H1 (cell line): ENCODE data around the gene P2RX1. TPM values are rescaled to one million over a fixed set of nuclear protein-coding genes. Genes with fewer than 3 reads are reported as not detected.

Experiments used
- CTCF ChIA-PET: fragments of 300-600 bp; sonication (Branson Sonifier 250); formaldehyde crosslinking; loops from one replicate; lab custom pipeline; 2021; ENCODE audit not compliant: partially characterized antibody; lab: Charles Lee
- POLR2A ChIA-PET: fragments of 300-600 bp; sonication (Branson Sonifier 250); formaldehyde crosslinking; loops from one replicate; lab custom pipeline; 2021; ENCODE audit warnings: inconsistent platforms; ENCODE audit not compliant: partially characterized antibody; lab: Charles Lee
- DNase-seq, 2 experiments: peaks; one replicate each; pipeline versions ENCODE4 v3.0.0 to v3.0.0-alpha.2; 2010 to 2022; ENCODE audit warnings: low spot score in 2 of 2, low read depth in 1 of 2, mixed read lengths in 1 of 2
- FAIRE-seq: peaks from 2 replicates; lab custom pipeline; 2011; peaks lifted over from hg19 to GRCh38; lab: Jason Lieb, UNC
- H2AFZ ChIP-seq: 2 replicates; pipeline ENCODE4 v1.8.1; 2012; ENCODE audit warnings: low read length, inconsistent platforms
- H2AK5ac ChIP-seq: 2 replicates; pipeline ENCODE4 v1.6.1; 2013; ENCODE audit warnings: low read depth, low read length
- H2BK120ac ChIP-seq: replicated peaks from 2 replicates; pipeline ENCODE3; 2013; ENCODE audit warnings: low read depth, low read length, inconsistent platforms
- H2BK12ac ChIP-seq: 2 replicates; pipeline ENCODE4 v1.6.1; 2013; ENCODE audit warnings: low read depth, low read length
- H2BK15ac ChIP-seq: 2 replicates; pipeline ENCODE4 v1.6.1; 2013; ENCODE audit warnings: low read length
- H2BK20ac ChIP-seq: 2 replicates; pipeline ENCODE4 v1.6.1; 2013; ENCODE audit warnings: low read length
- H2BK5ac ChIP-seq: 2 replicates; pipeline ENCODE4 v1.6.1; 2013; ENCODE audit warnings: low read depth, low read length
- H3K14ac ChIP-seq: 2 replicates; pipeline ENCODE4 v1.6.1; 2013; ENCODE audit warnings: inconsistent platforms; ENCODE audit not compliant: insufficient read length
- H3K18ac ChIP-seq: 2 replicates; pipeline ENCODE4 v1.6.1; 2013; ENCODE audit warnings: low read length; ENCODE audit errors: extremely low read depth
- H3K23ac ChIP-seq: 2 replicates; pipeline ENCODE4 v1.6.1; 2013; ENCODE audit warnings: inconsistent platforms; ENCODE audit not compliant: insufficient read length
- H3K23me2 ChIP-seq: 2 replicates; pipeline ENCODE4 v1.6.1; 2013; ENCODE audit warnings: low read depth, low read length
- H3K27ac ChIP-seq: 2 replicates; pipeline ENCODE4 v1.6.1; 2011; ENCODE audit warnings: low read depth, low read length, inconsistent platforms
- H3K27me3 ChIP-seq, 4 experiments: replicated peaks in 1 of 4; 1 replicate in 1 of 4; 2 replicates in 3 of 4; pipeline versions ENCODE4 v1.6.1 to v1.8.1; 2011 to 2013; ENCODE audit warnings: low read length in 3 of 4, mild to moderate bottlenecking in 3 of 4, inconsistent platforms in 2 of 4, mixed read lengths in 2 of 4, moderate library complexity in 1 of 4; ENCODE audit not compliant: control insufficient read depth in 3 of 4, insufficient read depth in 3 of 4; ENCODE audit errors: extremely low read depth in 1 of 4
- H3K36me3 ChIP-seq, 4 experiments: 2 replicates each; pipeline versions ENCODE4 v1.6.1 to v1.8.1; 2011 to 2013; ENCODE audit warnings: mild to moderate bottlenecking in 4 of 4, low read length in 3 of 4, moderate library complexity in 2 of 4, control low read depth in 1 of 4, inconsistent platforms in 1 of 4; ENCODE audit not compliant: insufficient read depth in 4 of 4, control insufficient read depth in 2 of 4
- H3K4ac ChIP-seq: replicated peaks from 2 replicates; pipeline ENCODE3; 2013; ENCODE audit warnings: low read length, low read depth, mixed read lengths, inconsistent platforms; ENCODE audit not compliant: insufficient read length
- H3K4me1 ChIP-seq, 4 experiments: replicated peaks in 1 of 4; 1 replicate in 1 of 4; 2 replicates in 3 of 4; pipeline versions ENCODE4 v1.6.1 to v1.8.1; 2011 to 2013; ENCODE audit warnings: low read length in 3 of 4, inconsistent platforms in 2 of 4, mixed read lengths in 1 of 4; ENCODE audit not compliant: insufficient read depth in 4 of 4, control insufficient read depth in 3 of 4
- H3K4me2 ChIP-seq, 2 experiments: 2 replicates each; pipeline versions ENCODE4 v1.6.1 to v1.8.1; 2011 to 2013; ENCODE audit warnings: low read depth in 2 of 2, low read length in 2 of 2, control low read depth in 1 of 2, inconsistent platforms in 1 of 2, mild to moderate bottlenecking in 1 of 2; ENCODE audit not compliant: insufficient read depth in 1 of 2
- H3K4me3 ChIP-seq, 4 experiments: fragments of 200-600, 300-600 bp in 1 of 4; sonication (generic), shearing (Covaris generic), sonication (Bioruptor Twin) in 1 of 4; 2 replicates each; pipeline versions ENCODE4 v1.5.1 to v1.8.1; 2011 to 2016; ENCODE audit warnings: low read length in 4 of 4, low read depth in 3 of 4, control low read depth in 2 of 4, inconsistent platforms in 2 of 4, mild to moderate bottlenecking in 2 of 4, mixed read lengths in 1 of 4, moderate library complexity in 1 of 4; ENCODE audit not compliant: insufficient read depth in 2 of 4; ENCODE audit errors: extremely low read depth in 1 of 4
- H3K56ac ChIP-seq: replicated peaks from 2 replicates; pipeline ENCODE3; 2013; ENCODE audit warnings: low read depth, mild to moderate bottlenecking, mixed read lengths, low read length, inconsistent platforms; ENCODE audit not compliant: insufficient read length
- H3K79me1 ChIP-seq: 2 replicates; pipeline ENCODE4 v1.6.1; 2013; ENCODE audit warnings: low read depth, low read length, control low read depth
- H3K79me2 ChIP-seq, 2 experiments: 2 replicates each; pipeline versions ENCODE4 v1.6.1 to v1.8.1; 2012 to 2013; ENCODE audit warnings: low read length in 2 of 2, mild to moderate bottlenecking in 2 of 2, inconsistent platforms in 1 of 2; ENCODE audit not compliant: insufficient read depth in 2 of 2, control insufficient read depth in 1 of 2
- H3K9ac ChIP-seq, 4 experiments: replicated peaks in 1 of 4; 1 replicate in 1 of 4; 2 replicates in 3 of 4; pipeline versions ENCODE4 v1.6.1 to v1.8.1; 2011 to 2013; ENCODE audit warnings: low read depth in 3 of 4, low read length in 3 of 4, control low read depth in 2 of 4, mild to moderate bottlenecking in 2 of 4, moderate library complexity in 2 of 4, inconsistent platforms in 1 of 4; ENCODE audit errors: extremely low read depth in 1 of 4
- H3K9me3 ChIP-seq, 2 experiments: 2 replicates each; pipeline versions ENCODE4 v1.6.1 to v1.8.1; 2012 to 2013; ENCODE audit warnings: mild to moderate bottlenecking in 2 of 2, moderate library complexity in 2 of 2, control low read depth in 1 of 2, inconsistent platforms in 1 of 2, low read depth in 1 of 2, low read length in 1 of 2, mixed read lengths in 1 of 2; ENCODE audit not compliant: insufficient read depth in 2 of 2
- H4K20me1 ChIP-seq, 2 experiments: replicated peaks in 1 of 2; 2 replicates each; pipeline versions ENCODE3 to v1.8.1; 2011 to 2013; ENCODE audit warnings: inconsistent platforms in 2 of 2, low read length in 2 of 2, mild to moderate bottlenecking in 1 of 2; ENCODE audit not compliant: insufficient read depth in 2 of 2, control insufficient read depth in 1 of 2
- H4K5ac ChIP-seq: 2 replicates; pipeline ENCODE4 v1.6.1; 2013; ENCODE audit warnings: low read length, low read depth, mixed read lengths, inconsistent platforms; ENCODE audit not compliant: insufficient read length
- H4K8ac ChIP-seq: 2 replicates; pipeline ENCODE4 v1.8.0; 2013; ENCODE audit warnings: mild to moderate bottlenecking, moderate library complexity, low read length, inconsistent platforms; ENCODE audit not compliant: insufficient read depth; ENCODE audit errors: extremely low read depth
- H4K91ac ChIP-seq: replicated peaks from 2 replicates; pipeline ENCODE3; 2013; ENCODE audit warnings: low read length, mixed read lengths, inconsistent platforms; ENCODE audit not compliant: insufficient read length
- CBX5 ChIP-seq: fragments of 300-800, 300-1000 bp; sonication (generic); IDR thresholded peaks from 2 replicates; pipeline ENCODE4 v1.7.1; 2016; ENCODE audit warnings: antibody characterized with exemption, low read length, low read depth
- KDM1A ChIP-seq: fragments of 200-600, 300-600 bp; sonication (generic); IDR thresholded peaks from 2 replicates; pipeline ENCODE4 v1.7.1; 2016; ENCODE audit warnings: mild to moderate bottlenecking, low read length, borderline replicate concordance
- POU5F1 ChIP-seq: IDR thresholded peaks from 2 replicates; pipeline ENCODE4 v1.6.1; 2011; ENCODE audit warnings: low read depth, mild to moderate bottlenecking, low read length, moderate library complexity
- RAD21 ChIP-seq, 2 experiments: IDR thresholded peaks in 1 of 2; conservative IDR thresholded peaks in 1 of 2; 2 replicates each; pipeline ENCODE4 v1.6.1; 2011; ENCODE audit warnings: low read depth in 2 of 2, low read length in 2 of 2, improper control_type of control experiment in 1 of 2, inconsistent platforms in 1 of 2, mild to moderate bottlenecking in 1 of 2, moderate library complexity in 1 of 2
- RXRA ChIP-seq: IDR thresholded peaks from 2 replicates; pipeline ENCODE4 v1.6.1; 2011; ENCODE audit warnings: low read depth, mild to moderate bottlenecking, low read length, moderate library complexity; ENCODE audit not compliant: insufficient read depth
- SIRT6 ChIP-seq: IDR thresholded peaks from one replicate; pipeline ENCODE4 v1.7.1; 2012; ENCODE audit warnings: low read length, inconsistent platforms
- SP1 ChIP-seq: IDR thresholded peaks from 2 replicates; pipeline ENCODE4 v1.6.1; 2011; ENCODE audit warnings: low read depth, low read length
- SRF ChIP-seq: IDR thresholded peaks from 2 replicates; pipeline ENCODE4 v1.6.1; 2011; ENCODE audit warnings: mild to moderate bottlenecking, low read depth, low read length, moderate library complexity
- SUZ12 ChIP-seq: fragments of 200-600 bp; sonication (generic); IDR thresholded peaks from 2 replicates; pipeline ENCODE4 v1.6.1; 2012; ENCODE audit warnings: mild to moderate bottlenecking, inconsistent platforms, low read length, moderate library complexity, mixed read lengths
- ZNF274 ChIP-seq: IDR thresholded peaks from 2 replicates; pipeline ENCODE4 v1.7.0; 2012; ENCODE audit warnings: low read length, borderline replicate concordance; ENCODE audit errors: extremely low read depth
- polyA plus RNA-seq, 7 experiments: library from polyadenylated mRNA; depleted of rRNA in 3 of 7; stranded (reverse) in 5 of 7; unstranded in 2 of 7; fragments of >200 nt in 5 of 7; fragments of 200-250 nt in 2 of 7; gene quantifications; 1 replicate in 5 of 7; 2 replicates in 1 of 7; 4 replicates in 1 of 7; pipeline versions ENCODE4 v1.2.1 to v1.2.3, GENCODE V29; 2011 to 2013; ENCODE audit warnings: missing spikeins in 2 of 7, mixed read lengths in 2 of 7
- total RNA-seq: library from RNA; stranded (reverse); fragmentation: NEBNext Ultra II Directional; extraction: Animal tissue kit (Norgen Biotek cat#: 25700); gene quantifications from 2 replicates; pipeline ENCODE4 v1.2.1, GENCODE V29; 2021
- TF ChIP-seq, protein P1 (sequence below), 3 experiments: IDR thresholded peaks; 1 replicate in 2 of 3; 2 replicates in 1 of 3; pipeline versions ENCODE4 v1.5.1 to v1.6.1; 2011; ENCODE audit warnings: low read length in 3 of 3, mild to moderate bottlenecking in 3 of 3, inconsistent platforms in 2 of 3, low read depth in 1 of 3, moderate library complexity in 1 of 3; ENCODE audit not compliant: insufficient read depth in 1 of 3; ENCODE audit errors: control extremely low read depth in 1 of 3
- TF ChIP-seq, protein P2 (sequence below): IDR thresholded peaks from 2 replicates; pipeline ENCODE4 v1.6.1; 2011; ENCODE audit warnings: low read depth, mild to moderate bottlenecking, low read length; ENCODE audit not compliant: insufficient read depth

P2RX1 gene
- total and polyA plus RNA-seq, 2 of the 8 experiments (the other 6 are each of a cell fraction or from before 2014, with no cell fraction given): 0.45 to 1.1 TPM

DNA sequence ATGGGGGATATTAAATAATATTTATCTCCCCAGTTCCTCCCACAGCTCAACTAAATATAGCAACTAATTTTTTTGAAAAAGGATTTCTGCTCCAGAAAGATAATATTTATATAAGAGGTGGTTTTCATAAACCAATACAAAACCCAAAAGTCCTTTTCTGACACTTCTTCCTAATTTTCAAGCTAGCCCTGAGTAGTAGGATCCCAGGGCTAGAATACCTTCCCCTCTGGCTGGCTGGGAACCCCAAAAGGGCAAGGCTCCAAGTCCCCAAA, 46.6 kb upstream of the P2RX1 start:
- peaks cover 6% of the 10 kb centered on the region; the same call in 1 of the 2 replicates for H3K23me2 ChIP-seq
- H2BK15ac ChIP-seq: no peak overlapping the region; the same call in 1 of the 2 replicates
- no peak overlapping the region for H2AK5ac ChIP-seq
- ChIA-PET CTCF (interaction anchor here (0.6 to 1.8 kb wide), 6 partner anchors 15 to 74 kb away, joined by 3 to 7 read pairs (median 3); no protein-coding TSS in a partner anchor), POLR2A (interaction anchor here (0.6 kb wide), 1 partner anchor 157 kb away, joined by 3 read pairs; no protein-coding TSS in a partner anchor)
- no peak overlapping the region for H2BK5ac ChIP-seq
- no peak overlapping the region for H2BK120ac ChIP-seq
- FAIRE-seq (no peak), DNase-seq (no peak)
- peak overlapping the region; percentile 58 to 80; a peak in 3 of 4 replicates for H3K4me2 ChIP-seq
- H4K5ac ChIP-seq: no peak overlapping the region
- no peak overlapping the region for H3K4ac ChIP-seq
- peaks cover 0 to 8% of the 10 kb centered on the region in 2 experiments for H4K20me1 ChIP-seq
- no peak overlapping the region for H3K14ac ChIP-seq
- H4K91ac ChIP-seq: no peak overlapping the region
- no peak overlapping the region for H3K18ac ChIP-seq
- H3K4me1 ChIP-seq: peaks cover 3 to 30% (median 16%) of the 10 kb centered on the region in 4 experiments
- peak overlapping the region in 2 of 4 experiments; percentile 56 to 80; a peak in 1 of 8 replicates for H3K4me3 ChIP-seq
- no peak overlapping the region for H3K27ac ChIP-seq
- H3K27me3 ChIP-seq: peaks cover 2 to 27% (median 15%) of the 10 kb centered on the region in 4 experiments; a peak in 6 of 7 replicates
- no peak overlapping the region for H2BK20ac ChIP-seq
- no peak overlapping the region for H4K8ac ChIP-seq
- no peak overlapping the region for H2AFZ ChIP-seq
- TF ChIP-seq ZNF274: no peak
- TF ChIP-seq SRF: no peak
- no peak for TF ChIP-seq RXRA
- TF ChIP-seq, protein P1, sequence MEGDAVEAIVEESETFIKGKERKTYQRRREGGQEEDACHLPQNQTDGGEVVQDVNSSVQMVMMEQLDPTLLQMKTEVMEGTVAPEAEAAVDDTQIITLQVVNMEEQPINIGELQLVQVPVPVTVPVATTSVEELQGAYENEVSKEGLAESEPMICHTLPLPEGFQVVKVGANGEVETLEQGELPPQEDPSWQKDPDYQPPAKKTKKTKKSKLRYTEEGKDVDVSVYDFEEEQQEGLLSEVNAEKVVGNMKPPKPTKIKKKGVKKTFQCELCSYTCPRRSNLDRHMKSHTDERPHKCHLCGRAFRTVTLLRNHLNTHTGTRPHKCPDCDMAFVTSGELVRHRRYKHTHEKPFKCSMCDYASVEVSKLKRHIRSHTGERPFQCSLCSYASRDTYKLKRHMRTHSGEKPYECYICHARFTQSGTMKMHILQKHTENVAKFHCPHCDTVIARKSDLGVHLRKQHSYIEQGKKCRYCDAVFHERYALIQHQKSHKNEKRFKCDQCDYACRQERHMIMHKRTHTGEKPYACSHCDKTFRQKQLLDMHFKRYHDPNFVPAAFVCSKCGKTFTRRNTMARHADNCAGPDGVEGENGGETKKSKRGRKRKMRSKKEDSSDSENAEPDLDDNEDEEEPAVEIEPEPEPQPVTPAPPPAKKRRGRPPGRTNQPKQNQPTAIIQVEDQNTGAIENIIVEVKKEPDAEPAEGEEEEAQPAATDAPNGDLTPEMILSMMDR (IDR thresholded peaks at IDR 0.05; ENCODE audit: control extremely low read depth in 1 of 3, insufficient read depth in 1 of 3, low read depth in 1 of 3, low read length in 3 of 3): no peak
- no peak for TF ChIP-seq SP1
- no peak for TF ChIP-seq RAD21 (IDR thresholded peaks at IDR 0.05 in 1 of 2, conservative IDR thresholded peaks at IDR 0.05 in 1 of 2; ENCODE audit: low read depth in 2 of 2, low read length in 2 of 2)
- TF ChIP-seq, protein P2, sequence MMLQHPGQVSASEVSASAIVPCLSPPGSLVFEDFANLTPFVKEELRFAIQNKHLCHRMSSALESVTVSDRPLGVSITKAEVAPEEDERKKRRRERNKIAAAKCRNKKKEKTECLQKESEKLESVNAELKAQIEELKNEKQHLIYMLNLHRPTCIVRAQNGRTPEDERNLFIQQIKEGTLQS: no peak
- no peak for TF ChIP-seq SUZ12
- TF ChIP-seq CBX5: no peak
- TF ChIP-seq KDM1A: no peak
- no peak for TF ChIP-seq SIRT6
- TF ChIP-seq POU5F1: no peak
- no peaks in the 10 kb centered on the region for H3K9me3 ChIP-seq
- H2BK12ac ChIP-seq: 0 out of 2 replicates have a peak overlapping the region, but pooled peaks have one; percentile 27
- H3K36me3 ChIP-seq: no peaks in the 10 kb centered on the region
- H3K56ac ChIP-seq: no peak overlapping the region
- no peaks in the 10 kb centered on the region for H3K79me2 ChIP-seq
- no peak overlapping the region for H3K9ac ChIP-seq
- no peaks in the 10 kb centered on the region; the same call in 1 of the 2 replicates for H3K79me1 ChIP-seq
- no peak overlapping the region for H3K23ac ChIP-seq
